Activated naive CD8-positive, alpha-beta T cell treated with anti-CD3 and anti-CD28 coated beads for 36 hours (primary cell): ENCODE measurements around the gene PHIP. TPM values are rescaled to one million over a fixed set of nuclear protein-coding genes. Genes with fewer than 3 reads are reported as not detected.

Source experiments
- DNase-seq: peaks from one replicate; pipeline ENCODE4 v3.0.0; 2021
- H3K27ac Mint-ChIP-seq: one replicate; pipeline ENCODE4 v1.8.0; 2022; ENCODE audit warnings: mild to moderate bottlenecking, moderate library complexity, mixed read lengths
- H3K27me3 Mint-ChIP-seq: one replicate; pipeline ENCODE4 v1.8.0; 2022; ENCODE audit warnings: mild to moderate bottlenecking, mixed read lengths
- H3K36me3 Mint-ChIP-seq: one replicate; pipeline ENCODE4 v1.8.0; 2021; ENCODE audit warnings: mild to moderate bottlenecking, mixed read lengths
- H3K4me1 Mint-ChIP-seq: one replicate; pipeline ENCODE4 v1.8.0; 2021; ENCODE audit warnings: mixed read lengths
- H3K4me3 Mint-ChIP-seq: one replicate; pipeline ENCODE4 v1.8.0; 2022; ENCODE audit warnings: mild to moderate bottlenecking, moderate library complexity, mixed read lengths
- H3K9me3 Mint-ChIP-seq: one replicate; pipeline ENCODE4 v1.8.0; 2022; ENCODE audit warnings: mixed read lengths
- total RNA-seq, 2 experiments: library from RNA; stranded (reverse); gene quantifications; one replicate each; pipeline ENCODE4 v1.2.3, GENCODE V29; 2021

The PHIP gene
- total RNA-seq, 2 experiments from 2014 or later = 20.9 to 21.6 TPM

DNA sequence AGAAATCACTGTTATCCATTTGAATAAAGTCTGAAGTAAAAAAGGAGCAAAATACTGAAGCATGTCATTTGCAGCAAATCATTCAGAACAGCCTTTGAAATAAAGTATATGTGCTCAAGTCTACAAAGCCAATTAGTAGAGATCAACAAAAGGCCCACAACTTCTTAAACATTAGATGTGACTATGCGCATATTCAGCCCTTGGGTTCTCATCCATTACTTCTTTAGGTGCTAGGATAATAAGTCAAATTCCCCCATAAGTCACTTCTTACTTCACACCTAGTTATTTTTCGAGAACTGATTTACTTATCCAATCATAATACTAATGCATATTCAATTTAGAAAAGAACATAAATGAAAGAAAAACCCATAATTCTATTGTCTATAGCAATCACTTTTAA, 31.0 kb downstream of the PHIP start:
- no peak overlapping the region for H3K4me3 Mint-ChIP-seq
- H3K9me3 Mint-ChIP-seq = no peaks in the 10 kb centered on the region
- H3K36me3 Mint-ChIP-seq = peaks cover 28% of the 10 kb centered on the region
- H3K27me3 Mint-ChIP-seq = no peaks in the 10 kb centered on the region
- DNase-seq = no peak
- peaks cover 29% of the 10 kb centered on the region for H3K4me1 Mint-ChIP-seq
- H3K27ac Mint-ChIP-seq = no peak overlapping the region

DNA sequence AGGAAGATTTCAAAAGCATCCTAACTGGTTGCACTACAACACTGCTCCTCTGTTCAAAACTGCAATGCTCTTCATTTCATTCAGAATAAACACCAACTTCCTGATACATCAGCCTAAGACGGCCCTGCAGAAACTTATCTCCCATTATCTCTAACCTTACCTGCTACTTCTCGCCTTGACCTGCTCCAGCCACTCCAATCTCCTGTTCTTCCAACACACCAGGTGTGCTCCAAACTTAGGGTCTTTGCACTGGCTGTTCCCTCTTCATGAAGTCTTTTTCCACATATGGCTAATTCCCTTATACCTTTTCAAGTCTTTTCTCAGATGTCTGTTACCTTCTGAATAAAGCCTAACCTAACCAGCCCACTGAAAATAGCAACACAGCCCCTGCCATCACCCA, 32.1 kb downstream of the PHIP start:
- peaks cover 26% of the 10 kb centered on the region for H3K36me3 Mint-ChIP-seq
- H3K27ac Mint-ChIP-seq = no peak overlapping the region
- H3K9me3 Mint-ChIP-seq = no peaks in the 10 kb centered on the region
- no peaks in the 10 kb centered on the region for H3K27me3 Mint-ChIP-seq
- DNase-seq = no peak
- peaks cover 31% of the 10 kb centered on the region for H3K4me1 Mint-ChIP-seq
- no peak overlapping the region for H3K4me3 Mint-ChIP-seq

DNA sequence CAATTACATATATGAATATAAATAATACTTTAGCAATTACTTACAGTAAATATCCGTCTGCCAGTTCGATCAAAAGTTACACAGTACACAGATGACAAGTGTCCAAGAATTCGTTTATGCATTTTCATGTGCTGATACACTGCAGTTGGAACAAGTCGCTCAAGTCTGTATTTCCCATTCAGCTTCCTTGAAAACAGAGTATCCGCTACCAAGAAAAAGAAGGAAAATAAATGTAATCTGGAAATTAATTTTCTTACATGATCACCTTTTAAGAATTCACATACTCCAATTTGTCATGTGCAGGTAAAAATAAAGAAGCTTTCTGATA, 35.3 kb downstream of the PHIP start:
- no peaks in the 10 kb centered on the region for H3K9me3 Mint-ChIP-seq
- DNase-seq = no peak
- H3K27me3 Mint-ChIP-seq = no peaks in the 10 kb centered on the region
- H3K4me1 Mint-ChIP-seq = peaks cover 49% of the 10 kb centered on the region
- H3K36me3 Mint-ChIP-seq = peaks cover 34% of the 10 kb centered on the region
- H3K4me3 Mint-ChIP-seq = no peak overlapping the region
- no peak overlapping the region for H3K27ac Mint-ChIP-seq

DNA sequence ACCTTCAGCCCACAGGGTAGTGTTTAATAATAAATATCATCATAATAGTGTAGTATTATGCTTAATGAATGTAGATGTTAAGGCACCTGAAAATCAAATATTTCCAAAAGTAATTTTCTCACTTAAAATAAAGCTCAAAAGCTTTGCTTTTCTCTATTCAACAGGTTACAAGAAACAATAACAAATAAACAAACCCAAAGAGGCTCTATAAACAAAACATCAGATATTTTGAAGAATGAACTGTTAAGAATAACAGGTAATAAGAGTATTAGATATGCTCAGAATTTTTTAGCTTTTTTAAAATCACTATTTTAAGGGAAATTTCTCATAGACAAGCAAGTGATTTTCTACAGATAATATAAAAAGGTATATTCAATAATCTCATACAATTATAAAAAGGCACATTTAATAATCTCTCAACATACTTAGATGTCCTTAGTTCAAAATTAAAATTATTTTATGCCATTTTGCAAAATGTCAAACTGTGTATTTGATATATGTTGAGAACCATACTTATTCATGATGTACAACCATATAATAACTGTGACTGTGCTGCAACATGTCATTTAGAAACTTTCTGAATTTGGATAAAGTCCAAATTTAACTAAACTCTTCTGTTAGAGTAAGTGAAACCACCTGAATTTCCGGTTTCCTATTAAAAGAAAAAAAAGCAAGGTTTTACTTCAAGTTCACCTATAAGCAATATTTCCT, 35.8 kb downstream of the PHIP start:
- DNase-seq = no peak
- H3K27ac Mint-ChIP-seq = no peak overlapping the region
- H3K4me3 Mint-ChIP-seq = no peak overlapping the region
- no peaks in the 10 kb centered on the region for H3K27me3 Mint-ChIP-seq
- H3K36me3 Mint-ChIP-seq = peaks cover 38% of the 10 kb centered on the region
- peaks cover 49% of the 10 kb centered on the region for H3K4me1 Mint-ChIP-seq
- no peaks in the 10 kb centered on the region for H3K9me3 Mint-ChIP-seq

DNA sequence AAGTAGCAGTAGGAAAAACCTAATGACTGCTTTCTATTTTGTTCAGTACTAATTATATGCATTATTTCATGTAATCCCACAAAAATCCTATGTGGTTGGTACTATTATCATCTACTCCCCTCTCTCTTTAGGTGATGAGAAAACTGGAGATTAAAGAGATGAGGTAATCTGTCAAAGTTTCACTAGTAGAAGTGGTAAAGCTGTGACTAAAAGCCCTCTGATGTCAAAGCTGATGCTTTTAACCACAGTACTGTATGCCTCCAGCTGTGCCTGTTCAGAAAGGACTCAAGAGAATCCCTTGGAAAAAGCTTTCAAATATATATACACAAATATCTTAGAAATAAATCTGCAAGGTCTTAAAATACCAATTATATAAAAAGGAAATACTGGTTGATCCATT, 38.0 kb downstream of the PHIP start:
- H3K4me3 Mint-ChIP-seq = no peak overlapping the region
- peaks cover 48% of the 10 kb centered on the region for H3K36me3 Mint-ChIP-seq
- H3K27me3 Mint-ChIP-seq = no peaks in the 10 kb centered on the region
- H3K9me3 Mint-ChIP-seq = peaks cover 3% of the 10 kb centered on the region
- H3K4me1 Mint-ChIP-seq = peaks cover 51% of the 10 kb centered on the region
- H3K27ac Mint-ChIP-seq = no peak overlapping the region
- DNase-seq = no peak

DNA sequence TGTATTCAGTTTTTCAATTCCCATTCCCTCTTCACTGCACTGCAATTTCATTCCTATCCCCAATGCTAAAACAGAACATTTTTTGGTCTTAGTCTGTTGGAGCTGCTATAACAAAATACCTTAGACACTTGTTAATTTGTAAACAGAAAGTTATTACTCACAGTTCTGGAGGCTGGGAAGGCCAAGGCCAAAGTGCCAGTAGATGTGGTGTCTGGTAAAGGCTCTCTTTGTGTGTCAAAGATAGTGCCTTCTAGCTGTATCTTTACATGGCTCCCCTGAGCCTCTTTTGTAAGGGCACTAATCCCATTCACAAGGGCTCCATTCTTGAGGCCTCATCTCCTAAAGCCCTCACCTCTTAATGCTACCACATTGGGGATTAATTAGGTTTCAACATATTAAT, 40.0 kb downstream of the PHIP start:
- peaks cover 56% of the 10 kb centered on the region for H3K36me3 Mint-ChIP-seq
- H3K4me1 Mint-ChIP-seq = peaks cover 53% of the 10 kb centered on the region
- peaks cover 4% of the 10 kb centered on the region for H3K9me3 Mint-ChIP-seq
- H3K4me3 Mint-ChIP-seq = no peak overlapping the region
- H3K27ac Mint-ChIP-seq = no peak overlapping the region
- H3K27me3 Mint-ChIP-seq = no peaks in the 10 kb centered on the region
- DNase-seq = no peak

DNA sequence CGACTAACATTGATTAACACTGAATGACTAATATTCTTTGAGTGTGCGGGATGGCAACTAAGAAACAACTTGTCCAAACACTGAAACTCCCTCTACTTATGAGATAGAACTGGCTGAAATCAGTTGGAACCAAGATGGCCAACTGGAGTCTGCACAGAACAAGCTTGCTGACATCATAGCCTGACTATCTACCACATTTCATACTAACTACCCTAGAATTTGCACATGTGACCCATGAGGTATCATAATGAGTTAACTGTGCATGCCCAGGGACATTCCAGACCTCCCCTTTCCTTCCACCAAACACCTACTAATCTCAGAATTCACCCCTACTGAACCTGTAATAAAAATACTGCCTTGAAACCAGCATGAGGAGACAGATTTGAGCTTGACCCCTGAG, 43.2 kb downstream of the PHIP start:
- Mint-ChIP-seq H3K9me3 (peaks cover 4% of the 10 kb centered on the region), H3K27ac (peak overlapping the region; percentile 81), H3K4me1 (peaks cover 47% of the 10 kb centered on the region), H3K36me3 (peaks cover 63% of the 10 kb centered on the region), H3K4me3 (no peak overlapping the region), H3K27me3 (no peaks in the 10 kb centered on the region)
- peak; percentile 2 for DNase-seq

DNA sequence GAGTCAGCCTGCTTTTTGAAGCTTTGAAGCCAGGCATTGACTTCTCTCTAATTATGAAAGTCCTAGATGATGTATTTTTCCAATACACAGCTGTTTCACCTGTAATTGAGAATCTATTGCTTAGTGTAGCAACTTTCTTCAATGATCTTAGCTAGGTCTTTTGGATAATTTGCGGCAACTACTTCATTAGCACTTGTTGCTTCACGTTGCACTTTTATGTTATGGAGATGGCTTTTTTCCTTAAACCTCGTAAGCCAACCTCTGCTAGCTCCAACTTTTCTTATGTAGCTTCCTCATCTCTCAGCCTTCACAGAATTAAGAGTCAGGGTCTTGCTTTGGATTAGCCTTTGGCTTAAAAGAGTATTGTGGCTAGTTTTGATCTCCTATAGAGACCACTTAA, 44.8 kb downstream of the PHIP start:
- Mint-ChIP-seq H3K9me3 (peaks cover 4% of the 10 kb centered on the region), H3K27me3 (no peaks in the 10 kb centered on the region), H3K4me1 (peaks cover 44% of the 10 kb centered on the region), H3K4me3 (no peak overlapping the region), H3K36me3 (peaks cover 58% of the 10 kb centered on the region), H3K27ac (no peak overlapping the region)
- no peak for DNase-seq

DNA sequence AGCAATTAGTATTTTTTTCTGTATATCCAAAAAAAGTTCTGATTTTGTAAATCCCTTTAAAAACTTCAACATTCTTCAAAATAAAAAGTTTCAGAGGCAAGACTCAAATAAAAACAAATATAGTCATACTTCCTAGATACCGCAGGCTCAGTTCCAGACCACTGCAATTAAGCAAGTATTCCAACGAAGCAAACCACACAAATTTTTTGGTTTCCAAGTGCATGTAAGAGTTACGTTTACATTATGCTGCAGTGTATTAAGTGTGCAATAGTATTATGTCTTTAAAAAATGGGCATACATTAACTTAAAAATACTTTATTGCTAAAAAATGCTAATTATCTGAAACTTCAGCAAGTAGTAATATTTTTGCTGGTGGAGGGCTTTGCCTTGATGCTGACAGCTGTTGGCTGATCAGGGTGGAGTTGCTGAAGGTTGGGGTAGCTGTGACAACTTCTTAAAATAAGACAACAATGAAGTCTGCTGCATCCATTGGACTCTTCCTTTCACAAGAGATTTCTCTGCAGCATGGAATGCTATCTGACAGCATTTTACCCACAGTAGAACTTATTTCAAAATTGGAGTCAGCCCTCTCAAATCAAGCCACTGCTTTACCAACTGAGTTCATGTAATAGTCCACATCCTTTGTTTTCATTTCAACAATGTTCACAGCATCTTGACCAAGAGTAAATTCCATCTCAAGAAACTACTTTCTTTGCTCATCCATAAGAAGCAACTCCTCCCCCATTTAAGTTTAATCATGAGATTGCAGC, 46.0 kb downstream of the PHIP start:
- no peak for DNase-seq
- H3K27ac Mint-ChIP-seq = no peak overlapping the region
- H3K9me3 Mint-ChIP-seq = peaks cover 4% of the 10 kb centered on the region
- no peak overlapping the region for H3K4me3 Mint-ChIP-seq
- no peaks in the 10 kb centered on the region for H3K27me3 Mint-ChIP-seq
- peaks cover 49% of the 10 kb centered on the region for H3K4me1 Mint-ChIP-seq
- H3K36me3 Mint-ChIP-seq = peaks cover 47% of the 10 kb centered on the region

DNA sequence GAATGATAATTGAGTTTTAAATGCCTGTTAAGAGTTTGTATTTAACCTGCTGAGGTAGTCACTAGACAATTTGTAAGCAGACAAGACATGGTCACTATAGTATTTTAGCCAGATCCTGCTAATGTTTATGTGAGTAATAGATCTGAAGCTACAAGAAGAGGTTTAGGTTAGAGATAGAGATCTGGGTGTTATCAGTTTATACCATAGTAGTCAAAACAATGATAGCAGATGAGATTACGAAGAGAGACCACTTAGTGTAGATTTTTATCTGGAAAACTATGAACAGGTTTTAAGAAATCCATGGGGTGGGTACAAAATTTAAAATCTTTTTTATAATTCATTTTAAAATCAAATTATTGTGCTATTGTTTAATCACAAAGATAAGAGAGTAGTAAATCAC, 47.5 kb downstream of the PHIP start:
- no peak overlapping the region for H3K4me3 Mint-ChIP-seq
- H3K9me3 Mint-ChIP-seq = peaks cover 2% of the 10 kb centered on the region
- H3K27me3 Mint-ChIP-seq = no peaks in the 10 kb centered on the region
- no peak for DNase-seq
- no peak overlapping the region for H3K27ac Mint-ChIP-seq
- peaks cover 36% of the 10 kb centered on the region for H3K36me3 Mint-ChIP-seq
- peaks cover 45% of the 10 kb centered on the region for H3K4me1 Mint-ChIP-seq

DNA sequence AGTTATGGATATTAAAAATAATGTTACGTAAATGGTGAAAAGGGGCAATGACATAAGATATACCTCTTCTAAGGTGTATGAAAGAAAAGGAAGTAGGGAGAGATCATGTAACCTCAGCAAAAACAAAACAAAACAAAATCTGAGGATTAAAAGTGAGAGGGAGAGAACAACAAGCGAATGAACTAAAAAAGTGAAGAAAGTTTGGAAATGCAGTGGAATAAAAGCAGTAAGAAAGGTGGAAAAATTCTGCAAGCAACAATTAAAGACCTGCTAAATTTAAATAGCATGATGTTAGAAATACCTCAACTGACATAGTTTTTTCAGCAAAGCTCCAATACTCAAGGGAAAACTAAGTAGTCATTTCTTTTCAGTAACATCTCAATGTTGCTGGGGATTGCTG, 48.0 kb downstream of the PHIP start:
- Mint-ChIP-seq H3K4me3 (no peak overlapping the region), H3K4me1 (peaks cover 42% of the 10 kb centered on the region), H3K9me3 (peaks cover 1% of the 10 kb centered on the region), H3K27ac (no peak overlapping the region), H3K36me3 (peaks cover 34% of the 10 kb centered on the region), H3K27me3 (no peaks in the 10 kb centered on the region)
- no peak for DNase-seq

DNA sequence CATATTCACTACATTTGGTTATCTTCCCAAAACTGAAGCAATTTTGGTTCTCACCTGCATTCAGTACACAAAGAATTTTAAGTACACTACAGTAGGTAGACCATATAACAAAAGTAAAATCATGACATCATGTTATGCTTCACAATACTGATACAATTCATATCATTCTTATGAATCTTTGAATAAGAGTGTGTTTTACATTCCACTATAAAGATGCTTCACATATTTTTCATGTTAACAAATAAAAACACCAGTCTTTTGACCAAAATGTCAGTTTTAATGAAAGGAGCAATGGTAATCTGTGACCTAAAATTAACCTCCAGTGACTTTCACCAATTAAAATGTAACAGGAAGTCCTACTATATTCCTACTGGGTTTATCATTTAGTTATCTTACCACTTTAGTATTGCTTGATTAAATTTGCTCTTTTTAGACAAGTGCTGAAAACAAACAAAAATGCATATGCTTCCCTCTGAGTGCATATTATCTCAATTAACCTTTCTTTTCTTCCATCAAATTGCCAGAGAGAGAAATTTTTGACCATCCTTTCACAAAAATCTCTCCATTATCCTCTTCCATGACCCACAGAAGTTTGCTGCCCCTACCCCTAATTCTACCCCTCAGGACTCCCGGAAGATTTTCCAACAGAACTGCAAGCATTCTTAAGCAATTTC, 49.3 kb downstream of the PHIP start:
- Mint-ChIP-seq H3K27ac (no peak overlapping the region), H3K9me3 (no peaks in the 10 kb centered on the region), H3K4me3 (no peak overlapping the region), H3K36me3 (peaks cover 31% of the 10 kb centered on the region), H3K4me1 (peaks cover 35% of the 10 kb centered on the region), H3K27me3 (no peaks in the 10 kb centered on the region)
- DNase-seq = no peak

DNA sequence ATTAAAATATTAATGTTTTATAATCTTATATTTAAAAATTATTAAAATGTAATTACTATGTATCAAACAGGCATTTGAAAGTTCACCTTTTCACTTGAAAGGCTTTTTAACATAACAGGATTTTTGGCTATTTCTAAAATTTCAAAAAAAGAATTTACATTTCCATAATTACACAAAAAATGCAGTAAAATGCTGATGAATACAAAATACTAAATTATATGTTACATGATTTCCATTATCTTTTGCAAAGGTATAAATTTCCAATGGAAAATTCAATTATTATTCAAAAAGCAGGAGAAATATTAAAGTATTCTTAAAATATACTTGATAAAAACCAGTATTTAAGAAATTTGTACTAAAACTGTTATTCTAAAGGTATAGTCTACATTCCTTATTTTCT, 66.1 kb downstream of the PHIP start:
- H3K4me3 Mint-ChIP-seq = no peak overlapping the region
- peaks cover 20% of the 10 kb centered on the region for H3K36me3 Mint-ChIP-seq
- H3K4me1 Mint-ChIP-seq = peaks cover 8% of the 10 kb centered on the region
- no peaks in the 10 kb centered on the region for H3K27me3 Mint-ChIP-seq
- DNase-seq = no peak
- no peak overlapping the region for H3K27ac Mint-ChIP-seq
- no peaks in the 10 kb centered on the region for H3K9me3 Mint-ChIP-seq

DNA sequence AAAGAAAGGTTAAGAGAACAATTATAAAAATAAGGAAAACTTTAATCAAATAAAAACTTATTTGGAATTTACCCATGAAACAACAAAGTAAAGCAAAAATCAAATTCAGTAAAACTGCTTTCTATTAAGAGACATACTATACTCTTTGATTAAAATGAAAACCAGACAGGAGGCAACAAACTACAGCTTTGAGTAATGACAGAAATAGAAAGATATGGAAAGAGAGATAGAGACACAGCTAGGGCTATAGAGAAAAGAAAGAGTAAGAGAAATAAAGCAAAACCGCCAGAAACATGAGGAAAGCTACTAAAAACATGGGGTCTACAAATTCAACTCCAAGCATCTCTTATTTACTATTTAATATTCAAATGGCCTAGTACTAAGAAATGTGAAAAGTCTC, 67.6 kb downstream of the PHIP start:
- Mint-ChIP-seq H3K9me3 (no peaks in the 10 kb centered on the region), H3K27me3 (no peaks in the 10 kb centered on the region), H3K27ac (no peak overlapping the region), H3K36me3 (peaks cover 15% of the 10 kb centered on the region), H3K4me3 (no peak overlapping the region), H3K4me1 (peaks cover 8% of the 10 kb centered on the region)
- no peak for DNase-seq

DNA sequence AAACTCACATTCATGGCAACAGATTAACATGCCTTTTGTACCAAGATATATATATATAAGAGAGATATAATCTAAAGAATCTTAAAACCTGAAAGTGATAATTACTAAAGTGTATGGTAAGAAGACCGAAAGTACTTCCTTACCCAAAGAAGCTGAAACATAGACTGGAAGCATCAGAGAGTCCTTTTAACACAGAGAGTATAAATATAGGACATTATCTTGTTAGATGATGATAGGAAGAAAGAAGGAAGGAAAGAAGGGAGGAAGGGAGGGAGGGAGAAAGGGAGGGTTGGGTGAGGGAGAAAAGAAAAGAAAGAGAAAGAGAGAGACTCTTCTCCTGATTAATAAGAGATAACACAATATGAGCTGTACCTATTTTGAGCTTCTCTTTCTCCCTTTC, 68.2 kb downstream of the PHIP start:
- Mint-ChIP-seq H3K27me3 (no peaks in the 10 kb centered on the region), H3K4me1 (peaks cover 10% of the 10 kb centered on the region), H3K27ac (no peak overlapping the region), H3K36me3 (peaks cover 12% of the 10 kb centered on the region), H3K9me3 (no peaks in the 10 kb centered on the region), H3K4me3 (no peak overlapping the region)
- no peak for DNase-seq
